OCI-LY1 (cell line): ENCODE data around the gene EPX.

Experiments
- H2AFZ ChIP-seq: fragments of 200-600 bp; sonication (generic), shearing (Covaris generic); 2 replicates; pipeline ENCODE4 v1.6.0; 2014; ENCODE audit warnings: antibody characterized with exemption, mild to moderate bottlenecking, low read length
- H3F3A ChIP-seq: fragments of 200-600 bp; sonication (generic), shearing (Covaris generic); 2 replicates; pipeline ENCODE4 v1.6.0; 2014; ENCODE audit warnings: mild to moderate bottlenecking, antibody characterized with exemption, low read length, moderate library complexity; ENCODE audit not compliant: insufficient read depth
- H3K27ac ChIP-seq: fragments of 200-600 bp; sonication (generic); 2 replicates; pipeline ENCODE4 v1.5.1; 2014; ENCODE audit warnings: low read length, mixed run types, mild to moderate bottlenecking, low read depth; ENCODE audit not compliant: poor library complexity, severe bottlenecking
- H3K27me3 ChIP-seq: fragments of 200-600 bp; sonication (generic); 2 replicates; pipeline ENCODE4 v1.6.0; 2014; ENCODE audit warnings: antibody characterized with exemption, mild to moderate bottlenecking, low read length, moderate library complexity; ENCODE audit not compliant: insufficient read depth
- H3K36me3 ChIP-seq: fragments of 200-600 bp; sonication (generic); 2 replicates; pipeline ENCODE4 v1.6.1; 2014; ENCODE audit warnings: mild to moderate bottlenecking, antibody characterized with exemption, low read length, moderate library complexity, mixed read lengths; ENCODE audit not compliant: insufficient read depth
- H3K4me1 ChIP-seq: fragments of 200-600 bp; sonication (generic); 2 replicates; pipeline ENCODE4 v1.5.1; 2014; ENCODE audit warnings: mild to moderate bottlenecking, low read length, moderate library complexity; ENCODE audit not compliant: insufficient read depth, severe bottlenecking
- H3K4me2 ChIP-seq: fragments of 200-600 bp; sonication (generic), shearing (Covaris generic); 2 replicates; pipeline ENCODE4 v1.6.1; 2014; ENCODE audit warnings: low read length
- H3K4me3 ChIP-seq: fragments of 200-600 bp; sonication (generic); 2 replicates; pipeline ENCODE4 v1.5.1; 2014; ENCODE audit warnings: low read length, low read depth, mild to moderate bottlenecking, mixed read lengths; ENCODE audit not compliant: poor library complexity, severe bottlenecking
- H3K79me2 ChIP-seq: fragments of 200-600 bp; shearing (Covaris generic); 2 replicates; pipeline ENCODE4 v1.6.1; 2016; ENCODE audit warnings: mixed run types, low read length, mixed read lengths; ENCODE audit not compliant: insufficient read depth
- H3K9ac ChIP-seq: fragments of 200-600 bp; sonication (generic), shearing (Covaris generic); 2 replicates; pipeline ENCODE4 v1.6.1; 2014; ENCODE audit warnings: mild to moderate bottlenecking, low read length, mixed read lengths
- H3K9me2 ChIP-seq: fragments of 200-600 bp; sonication (generic), shearing (Covaris generic); 2 replicates; pipeline ENCODE4 v1.6.1; 2014; ENCODE audit warnings: low read depth, mild to moderate bottlenecking, low read length, mixed read lengths
- H3K9me3 ChIP-seq: fragments of 200-600 bp; shearing (Covaris generic); 2 replicates; pipeline ENCODE4 v1.6.1; 2014; ENCODE audit warnings: low read length, mixed read lengths
- H4K20me1 ChIP-seq: fragments of 200-600 bp; sonication (generic), shearing (Covaris generic); 2 replicates; pipeline ENCODE4 v1.6.0; 2016; ENCODE audit warnings: mild to moderate bottlenecking, low read length; ENCODE audit not compliant: insufficient read depth
- EZH2 ChIP-seq: fragments of 200-600 bp; sonication (generic), shearing (Covaris generic); IDR thresholded peaks from 2 replicates; pipeline ENCODE4 v1.8.0; 2017; ENCODE audit warnings: borderline replicate concordance, mixed run types, mild to moderate bottlenecking, antibody characterized with exemption, low read length, moderate library complexity, mixed read lengths
- TF ChIP-seq, protein P1 (sequence below): fragments of 200-600 bp; sonication (generic), shearing (Covaris generic); IDR thresholded peaks from 2 replicates; pipeline ENCODE4 v1.5.1; 2017; ENCODE audit warnings: mild to moderate bottlenecking, antibody characterized with exemption, low read length, moderate library complexity, mixed read lengths

Gene EPX

DNA sequence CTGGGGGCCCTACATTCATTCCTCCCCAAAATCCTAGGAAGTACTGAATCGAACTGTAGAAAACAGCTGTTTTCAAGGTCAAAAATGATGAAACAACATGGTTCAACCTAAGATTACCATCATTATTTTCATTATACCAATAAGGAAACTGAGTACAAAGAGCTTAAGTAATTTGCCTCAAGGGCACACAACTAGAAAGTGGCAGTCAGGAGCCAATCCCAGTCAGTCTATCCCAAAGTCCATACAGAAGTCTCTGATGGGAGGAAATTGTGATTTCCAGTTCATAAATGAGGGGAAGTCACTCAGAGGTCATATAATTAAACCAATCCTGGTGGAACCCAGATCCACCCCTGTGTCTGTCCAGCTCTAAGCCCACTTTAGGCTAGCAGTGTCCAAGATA lies 54.3 kb downstream of the EPX start:
- no peaks in the 10 kb centered on the region for H3K9me2 ChIP-seq
- no peaks in the 10 kb centered on the region for H3K9me3 ChIP-seq

DNA sequence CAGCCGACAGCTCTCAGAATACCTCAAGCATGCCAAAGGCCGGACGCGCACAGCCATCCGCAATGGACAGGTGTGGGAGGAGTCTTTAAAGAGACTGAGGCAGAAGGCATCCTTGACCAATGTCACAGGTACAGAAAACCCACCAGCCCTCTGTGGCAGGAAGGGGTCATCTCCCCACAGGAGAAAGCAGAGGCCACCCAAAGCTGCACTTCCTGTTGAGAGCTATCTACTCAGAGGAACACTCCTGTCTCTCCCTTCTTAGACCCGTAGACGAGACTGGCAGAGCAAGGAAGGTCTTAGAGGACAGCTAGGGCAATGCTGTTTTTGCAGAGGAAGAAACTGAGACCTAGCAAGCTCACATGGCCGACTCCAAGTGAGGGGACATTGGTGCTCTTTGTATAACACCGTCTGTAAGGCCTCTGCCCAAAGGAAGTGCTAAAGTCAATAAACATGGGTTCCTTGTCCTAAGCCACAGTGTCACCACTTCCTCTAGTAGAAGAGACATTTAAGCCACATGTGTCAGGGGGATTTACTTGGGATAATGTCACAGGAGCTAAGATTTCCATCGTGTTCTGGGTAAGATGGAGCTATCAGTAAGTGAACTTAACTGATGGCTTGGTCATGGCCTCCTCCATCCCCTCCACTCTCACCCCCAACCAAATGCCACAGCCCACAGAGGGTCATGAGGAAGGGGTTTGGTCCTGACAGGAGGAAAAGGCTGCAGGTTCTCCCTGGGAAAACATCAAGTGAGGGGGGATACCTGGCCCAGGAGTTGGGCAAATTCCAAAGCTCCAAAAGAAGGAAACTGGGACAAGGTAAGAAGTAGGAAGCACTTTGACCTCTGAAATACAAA lies 55.2 kb downstream of the EPX start:
- Histone ChIP-seq H3K4me2 (no peak overlapping the region), H3K4me3 (no peak overlapping the region), H3K9ac (no peak overlapping the region), H3K36me3 (no peaks in the 10 kb centered on the region), H3K27ac (no peak overlapping the region), H3K9me3 (no peaks in the 10 kb centered on the region), H3F3A (no peaks in the 10 kb centered on the region), H3K27me3 (peaks cover 14% of the 10 kb centered on the region), H3K9me2 (no peaks in the 10 kb centered on the region), H4K20me1 (no peaks in the 10 kb centered on the region), H3K4me1 (peaks cover 4% of the 10 kb centered on the region), H3K79me2 (no peaks in the 10 kb centered on the region), H2AFZ (no peak overlapping the region)
- TF ChIP-seq, protein P1, sequence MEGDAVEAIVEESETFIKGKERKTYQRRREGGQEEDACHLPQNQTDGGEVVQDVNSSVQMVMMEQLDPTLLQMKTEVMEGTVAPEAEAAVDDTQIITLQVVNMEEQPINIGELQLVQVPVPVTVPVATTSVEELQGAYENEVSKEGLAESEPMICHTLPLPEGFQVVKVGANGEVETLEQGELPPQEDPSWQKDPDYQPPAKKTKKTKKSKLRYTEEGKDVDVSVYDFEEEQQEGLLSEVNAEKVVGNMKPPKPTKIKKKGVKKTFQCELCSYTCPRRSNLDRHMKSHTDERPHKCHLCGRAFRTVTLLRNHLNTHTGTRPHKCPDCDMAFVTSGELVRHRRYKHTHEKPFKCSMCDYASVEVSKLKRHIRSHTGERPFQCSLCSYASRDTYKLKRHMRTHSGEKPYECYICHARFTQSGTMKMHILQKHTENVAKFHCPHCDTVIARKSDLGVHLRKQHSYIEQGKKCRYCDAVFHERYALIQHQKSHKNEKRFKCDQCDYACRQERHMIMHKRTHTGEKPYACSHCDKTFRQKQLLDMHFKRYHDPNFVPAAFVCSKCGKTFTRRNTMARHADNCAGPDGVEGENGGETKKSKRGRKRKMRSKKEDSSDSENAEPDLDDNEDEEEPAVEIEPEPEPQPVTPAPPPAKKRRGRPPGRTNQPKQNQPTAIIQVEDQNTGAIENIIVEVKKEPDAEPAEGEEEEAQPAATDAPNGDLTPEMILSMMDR = no peak
- TF ChIP-seq EZH2 = no peak

More for the DNA sequence above, 54.3 kb downstream of the EPX start:
- TF ChIP-seq, protein P1 = no peak
- TF ChIP-seq EZH2 = no peak
- no peak overlapping the region for H3K27ac ChIP-seq
- no peak overlapping the region for H2AFZ ChIP-seq
- peaks cover 15% of the 10 kb centered on the region for H3K27me3 ChIP-seq
- H3K4me3 ChIP-seq = no peak overlapping the region
- no peaks in the 10 kb centered on the region for H3K36me3 ChIP-seq
- H3K4me1 ChIP-seq = peaks cover 4% of the 10 kb centered on the region
- no peaks in the 10 kb centered on the region for H3K79me2 ChIP-seq
- no peak overlapping the region for H3K4me2 ChIP-seq
- H3F3A ChIP-seq = no peaks in the 10 kb centered on the region
- H4K20me1 ChIP-seq = no peaks in the 10 kb centered on the region
- H3K9ac ChIP-seq = no peak overlapping the region

DNA sequence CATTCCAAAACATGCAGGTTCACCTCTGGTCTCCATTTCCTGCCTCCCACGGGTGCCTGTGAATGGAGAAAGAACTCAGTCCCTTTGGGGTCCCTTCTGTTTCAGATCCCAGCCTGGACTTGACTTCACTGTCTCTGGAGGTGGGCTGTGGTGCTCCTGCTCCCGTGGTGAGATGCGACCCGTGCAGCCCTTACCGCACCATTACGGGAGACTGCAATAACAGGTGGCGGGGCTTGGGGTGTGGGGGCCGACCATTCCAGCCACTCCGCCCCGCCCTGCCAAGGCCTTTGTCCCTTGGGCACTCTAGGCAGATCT lies 56.4 kb downstream of the EPX start:
- Histone ChIP-seq H3F3A (no peaks in the 10 kb centered on the region), H3K4me1 (peaks cover 4% of the 10 kb centered on the region), H3K4me2 (no peak overlapping the region), H3K27ac (no peak overlapping the region), H3K27me3 (peaks cover 6% of the 10 kb centered on the region; the same call in 1 of the 2 replicates), H3K36me3 (no peaks in the 10 kb centered on the region), H3K79me2 (no peaks in the 10 kb centered on the region), H3K9me2 (no peaks in the 10 kb centered on the region), H3K4me3 (no peak overlapping the region), H2AFZ (no peak overlapping the region), H4K20me1 (no peaks in the 10 kb centered on the region), H3K9ac (no peak overlapping the region), H3K9me3 (no peaks in the 10 kb centered on the region)
- TF ChIP-seq, protein P1 = no peak
